ENCODE data around the gene ACACA.

Gene ACACA

DNA sequence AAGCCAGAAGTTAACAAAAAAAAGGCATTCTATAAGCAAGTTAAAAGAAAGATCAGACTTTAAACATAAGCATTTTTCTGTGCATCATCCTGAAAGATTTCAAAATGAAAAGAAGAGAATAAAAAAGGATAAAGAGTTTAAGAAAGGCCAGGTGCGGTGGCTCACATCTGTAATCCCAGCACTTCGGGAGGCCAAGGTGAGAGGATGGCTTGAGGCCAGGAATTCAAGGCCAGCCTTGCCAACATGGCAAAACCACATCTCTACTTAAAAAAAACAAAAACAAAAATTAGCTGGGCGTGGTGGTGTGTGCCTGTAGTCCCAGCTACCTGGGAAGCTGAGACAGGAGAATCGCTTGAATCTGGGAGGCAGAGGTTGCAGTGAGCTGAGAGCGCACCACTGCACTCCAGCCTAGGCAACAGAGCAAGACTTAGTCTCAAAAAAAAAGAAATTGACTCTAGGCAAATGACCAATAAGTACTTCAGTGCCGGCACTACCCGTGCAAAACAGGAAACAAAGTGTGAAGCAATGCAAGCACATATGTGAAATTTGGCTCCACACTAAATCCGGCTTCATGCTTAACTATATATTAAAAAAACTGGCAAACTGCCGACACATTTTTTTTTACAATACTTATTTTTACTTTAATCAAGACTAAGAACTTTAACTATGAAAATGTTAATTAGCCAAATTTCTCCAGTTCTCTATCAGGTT, 114.1 kb downstream of the ACACA start:
- DNase-seq (ENCODE audit: low read depth) = no peak

DNA sequence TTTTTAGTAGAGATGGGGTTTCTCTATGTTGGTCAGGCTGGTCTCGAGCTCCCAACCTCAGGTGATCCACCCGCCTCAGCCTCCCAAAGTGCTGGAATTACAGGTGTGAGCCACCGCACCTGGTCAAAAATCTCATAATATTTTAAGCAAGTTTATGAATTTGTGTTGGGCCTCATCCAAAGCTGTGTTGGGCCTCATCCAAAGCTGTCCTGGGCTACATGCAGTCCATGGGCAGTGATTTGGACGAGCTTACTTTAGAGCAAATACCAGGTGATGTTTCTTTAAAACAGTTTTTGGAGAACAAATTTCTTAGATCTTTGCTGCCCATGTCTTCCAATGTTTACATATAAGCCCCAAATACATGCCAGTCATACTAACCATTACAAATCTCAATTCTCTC, 115.3 kb downstream of the ACACA start:
- no peak for DNase-seq (ENCODE audit: low read depth)

DNA sequence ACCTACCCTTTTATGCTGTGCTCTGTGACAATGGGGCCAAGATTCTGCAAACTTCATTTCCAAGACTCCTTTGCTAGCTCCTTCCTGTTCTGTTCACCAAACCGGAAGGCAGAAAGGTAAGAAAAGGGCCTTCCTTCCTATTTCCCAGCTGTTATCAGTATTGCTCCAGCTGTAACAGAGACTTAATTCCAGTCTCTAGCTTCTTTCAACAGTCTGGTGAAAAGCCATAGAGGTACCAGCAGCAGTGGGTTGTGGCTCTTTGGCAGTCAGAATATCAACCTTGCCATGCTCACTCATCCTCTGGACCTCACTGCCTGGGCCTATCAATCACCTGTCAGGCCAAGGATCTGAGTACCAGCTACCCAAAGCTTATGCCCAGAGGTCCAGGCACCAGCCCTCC, 120.2 kb downstream of the ACACA start:
- no peak for DNase-seq (ENCODE audit: low read depth)

DNA sequence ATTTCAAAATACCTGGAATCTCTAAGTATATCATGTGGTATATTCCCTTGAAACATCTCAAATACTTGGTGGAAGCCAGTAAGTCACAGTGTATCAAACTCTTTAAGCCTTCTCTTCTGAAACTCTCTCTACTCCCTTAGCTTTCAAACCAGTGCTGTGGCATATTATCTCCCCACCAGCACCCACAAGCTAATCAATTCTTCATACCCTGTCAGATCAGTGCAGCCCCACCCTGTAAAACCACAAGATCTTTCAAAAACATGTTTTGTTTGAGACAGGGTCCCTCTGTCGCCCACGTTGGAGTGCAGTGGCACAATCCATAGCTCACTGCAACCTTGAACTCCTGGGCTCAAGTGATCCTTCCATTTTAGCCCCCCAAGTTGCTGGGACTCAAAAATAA, 122.4 kb downstream of the ACACA start:
- no peak for DNase-seq (ENCODE audit: low read depth)

DNA sequence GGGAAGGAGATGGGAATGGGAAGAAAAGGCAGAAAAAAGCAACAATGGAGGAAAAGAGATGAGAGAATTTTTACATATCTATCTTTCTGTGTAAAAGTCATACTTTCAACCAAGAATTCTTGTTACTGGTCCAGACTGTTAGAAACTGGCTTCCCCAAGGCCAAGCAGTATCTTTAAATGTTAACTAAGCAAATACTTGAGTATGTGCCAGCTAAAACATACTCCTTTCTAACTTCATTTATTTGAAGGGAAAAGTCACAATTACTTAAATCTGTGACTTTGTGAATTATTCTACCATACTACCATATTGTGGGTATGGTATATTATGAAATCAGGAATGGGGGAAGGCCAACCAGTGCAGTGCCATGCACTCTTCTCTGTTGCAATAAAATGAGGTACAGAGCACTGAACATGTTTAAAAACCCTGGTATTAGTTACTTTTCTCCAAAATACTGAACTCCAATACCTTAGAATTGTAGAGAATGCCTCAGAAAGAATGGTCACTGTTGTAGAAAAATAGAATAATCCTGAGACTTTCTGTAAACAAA, 123.1 kb downstream of the ACACA start:
- DNase-seq (ENCODE audit: low read depth) = no peak

DNA sequence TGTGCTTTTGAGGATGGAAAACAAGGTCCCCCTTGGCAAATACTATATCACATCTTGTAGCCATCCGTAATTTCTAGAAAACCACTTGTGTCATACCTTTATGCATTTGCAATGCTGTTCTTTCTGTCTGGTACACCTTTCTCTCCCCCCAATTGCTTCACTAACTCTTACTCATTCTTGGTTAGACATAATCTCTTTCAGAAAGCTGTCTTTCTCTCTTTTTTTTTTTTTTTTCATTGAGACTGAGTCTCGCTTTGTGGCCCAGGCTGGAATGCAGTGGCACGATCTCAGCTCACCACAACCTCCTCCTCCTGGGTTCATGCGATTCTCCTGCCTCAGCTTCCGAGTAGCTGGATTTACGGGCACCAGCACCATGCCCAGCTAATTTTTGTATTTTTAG, 125.8 kb downstream of the ACACA start:
- no peak for DNase-seq (ENCODE audit: low read depth)

DNA sequence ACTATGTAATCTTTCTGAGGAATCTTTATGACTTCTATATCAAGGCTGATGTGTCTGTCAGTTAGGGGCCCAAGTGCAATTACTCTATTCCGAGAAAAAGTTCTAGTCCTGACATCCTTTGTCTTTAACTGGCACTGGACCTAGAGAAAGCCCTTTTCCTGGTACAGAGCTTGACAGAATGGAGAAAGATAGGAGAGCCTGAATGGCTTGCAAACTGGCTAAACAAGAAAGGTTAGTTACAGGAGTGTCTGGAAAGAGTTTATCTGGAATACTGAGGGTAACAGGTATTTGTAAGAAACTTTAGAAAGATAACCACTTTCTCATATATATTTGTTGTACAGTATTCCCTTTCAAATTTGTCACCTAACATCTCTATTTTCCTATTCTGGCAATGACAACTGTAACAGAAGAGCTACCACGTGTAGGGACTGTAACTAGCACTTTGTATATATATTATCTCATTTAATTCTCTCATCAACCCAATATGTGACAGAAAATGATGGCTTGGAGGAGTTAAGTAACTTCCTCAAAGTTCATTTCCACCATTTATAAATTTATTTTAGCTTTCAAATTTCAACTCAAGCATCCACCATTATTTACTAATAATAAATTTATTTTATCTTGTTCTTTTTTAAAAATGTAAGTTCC, 128.3 kb downstream of the ACACA start:
- DNase-seq (ENCODE audit: low read depth) = no peak

DNA sequence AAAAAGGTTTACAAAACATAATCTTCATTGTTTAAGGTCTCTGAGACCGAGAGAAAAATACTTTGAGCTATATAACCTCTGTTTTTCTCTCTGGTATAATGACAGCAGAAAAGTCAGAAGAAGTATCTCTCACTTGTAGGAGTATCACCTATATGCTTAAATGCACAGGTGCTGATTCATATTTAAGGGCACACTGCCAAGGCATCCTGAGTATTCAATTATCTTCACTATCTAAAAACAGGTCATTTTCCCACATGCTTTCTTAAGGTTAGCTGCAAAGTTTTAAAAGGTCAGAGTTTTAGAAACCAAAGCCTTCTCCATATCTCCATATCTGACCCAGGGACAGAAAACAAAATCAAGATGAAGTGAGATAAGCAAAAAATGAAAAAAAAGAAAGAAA, 130.2 kb downstream of the ACACA start:
- no peak for DNase-seq (ENCODE audit: low read depth)

DNA sequence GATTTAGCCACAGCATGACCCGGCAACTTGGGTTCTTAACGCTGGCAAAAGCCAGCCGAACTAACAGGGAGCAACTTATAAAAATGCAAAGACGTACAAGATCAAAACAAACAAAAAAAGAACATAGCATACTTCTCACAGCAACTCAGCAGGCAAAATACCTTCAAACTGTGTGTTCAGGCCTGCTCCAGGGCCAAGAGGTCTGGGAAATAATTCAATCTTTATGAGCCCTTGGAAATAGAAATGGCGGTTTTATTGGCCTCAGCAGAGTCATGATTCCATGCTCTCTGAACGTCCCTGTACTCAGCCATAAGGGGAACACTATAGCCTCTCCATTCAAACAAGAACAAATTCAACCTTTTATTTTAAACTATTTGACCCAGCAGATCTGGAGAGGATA, 132.2 kb downstream of the ACACA start:
- no peak for DNase-seq (ENCODE audit: low read depth)

DNA sequence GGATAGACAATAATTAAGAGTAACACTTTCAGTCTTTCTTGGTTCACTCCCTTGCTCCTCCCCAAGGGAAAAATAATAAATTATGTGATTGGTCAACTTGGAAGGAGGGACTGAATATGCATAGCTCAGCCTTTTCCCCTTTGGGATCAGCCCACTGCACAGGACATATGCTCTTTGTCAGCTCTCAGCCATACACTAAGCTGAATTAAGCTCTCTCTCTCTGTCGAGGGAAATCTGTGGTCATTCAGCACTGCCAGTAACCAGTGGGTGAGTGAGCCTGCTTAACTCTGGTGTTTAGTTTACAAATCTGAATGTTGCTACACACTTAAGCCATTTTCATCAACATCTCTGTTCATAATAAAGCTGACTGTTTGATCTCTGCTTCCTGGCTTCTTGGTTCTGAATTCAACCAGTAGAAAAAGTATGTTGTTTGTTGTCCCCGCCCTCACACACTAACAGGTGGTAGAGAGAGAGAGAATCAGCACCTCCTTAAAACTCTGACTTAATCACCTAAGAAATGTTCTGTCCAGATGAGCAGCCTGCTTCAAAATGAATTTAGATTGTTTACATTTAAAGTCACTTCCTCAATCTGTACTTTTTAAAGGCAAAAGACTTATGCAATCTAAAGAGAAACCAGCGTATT, 133.1 kb downstream of the ACACA start:
- no peak for DNase-seq (ENCODE audit: low read depth)

DNA sequence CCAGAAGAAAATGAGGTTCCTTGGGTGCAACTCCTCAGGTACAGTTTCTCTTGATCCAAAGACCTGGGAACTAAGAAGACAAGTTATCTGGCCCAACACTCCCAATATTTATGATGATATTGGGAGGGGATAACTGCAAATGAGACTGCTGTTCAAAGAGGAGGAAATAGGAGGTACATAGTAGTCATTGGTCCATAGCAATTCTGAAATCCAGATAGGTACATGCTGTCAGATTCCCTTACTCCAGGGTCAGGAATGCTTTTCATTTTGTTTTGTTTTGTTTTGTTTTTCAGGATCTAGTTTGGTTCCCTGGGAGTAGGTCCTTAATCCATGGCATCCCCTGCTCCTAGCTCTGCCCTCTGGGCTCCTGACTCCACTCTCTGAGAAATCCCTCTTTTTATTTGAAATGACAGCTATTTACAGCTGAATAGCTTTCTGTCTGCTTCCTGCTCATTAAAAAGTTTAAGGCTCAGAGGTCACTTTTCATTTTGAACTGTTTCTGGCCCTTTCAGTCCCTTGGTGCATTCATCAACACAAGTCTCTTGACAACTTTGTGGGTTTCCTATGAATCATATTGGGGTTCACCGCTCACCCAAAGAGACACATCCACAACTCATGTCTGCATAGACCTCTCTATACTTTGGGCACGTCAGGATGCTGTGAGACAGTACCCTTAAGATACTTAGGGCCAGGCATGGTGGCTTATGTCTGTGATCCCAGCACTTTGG, 141.0 kb downstream of the ACACA start:
- no peak for DNase-seq (ENCODE audit: low read depth)

DNA sequence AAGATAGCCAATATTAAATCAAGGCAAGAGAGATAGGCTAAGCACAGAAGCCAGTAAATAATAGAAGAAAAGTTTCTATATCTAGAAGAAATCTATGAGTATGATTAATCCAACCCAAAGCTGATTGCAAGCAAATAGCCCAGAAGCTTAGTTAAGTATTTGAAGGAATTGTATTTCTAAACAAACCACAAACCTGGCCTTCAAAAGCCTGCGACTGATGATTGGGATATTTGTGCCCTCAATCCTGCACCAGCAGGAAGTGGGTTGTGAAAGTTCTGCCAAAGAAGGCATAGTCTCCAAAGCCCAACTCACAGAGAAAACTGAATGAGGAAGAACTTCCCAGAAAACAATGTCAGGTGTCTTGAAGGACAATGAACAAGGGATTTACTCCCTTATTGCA, 145.3 kb downstream of the ACACA start:
- no peak for DNase-seq (ENCODE audit: low read depth)

DNA sequence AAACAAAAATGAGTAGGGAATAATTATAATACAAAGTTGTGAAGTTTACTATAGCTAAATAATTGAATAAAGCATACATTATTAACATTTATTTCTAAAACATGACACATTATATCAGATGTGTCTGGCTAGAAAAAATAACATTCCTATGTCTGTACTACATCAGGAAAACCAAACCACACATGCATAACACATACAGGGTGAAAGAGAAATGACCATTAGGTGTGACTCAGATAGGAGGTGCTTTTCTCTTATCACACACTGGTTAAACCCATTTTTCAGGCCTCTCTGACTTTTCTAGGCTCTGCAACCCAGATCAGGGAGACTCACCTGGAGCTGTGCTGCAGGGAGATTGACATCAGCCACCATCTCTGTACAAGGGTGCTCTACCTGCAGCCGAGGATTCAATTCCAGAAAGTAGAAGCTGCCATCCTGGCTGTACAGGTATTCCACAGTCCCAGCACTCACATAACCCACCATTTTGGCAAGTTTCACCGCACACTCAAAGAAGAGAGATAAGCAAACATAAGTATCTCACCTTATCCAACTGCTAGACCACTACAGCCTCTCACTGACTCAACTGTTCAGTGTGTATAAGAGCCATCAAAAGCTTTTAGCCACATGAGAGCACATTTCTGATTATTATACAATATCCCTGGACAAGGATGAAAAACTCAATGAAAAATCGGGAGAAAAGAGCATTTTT, 147.5 kb downstream of the ACACA start:
- peak; percentile 3 for DNase-seq (ENCODE audit: low read depth)

DNA sequence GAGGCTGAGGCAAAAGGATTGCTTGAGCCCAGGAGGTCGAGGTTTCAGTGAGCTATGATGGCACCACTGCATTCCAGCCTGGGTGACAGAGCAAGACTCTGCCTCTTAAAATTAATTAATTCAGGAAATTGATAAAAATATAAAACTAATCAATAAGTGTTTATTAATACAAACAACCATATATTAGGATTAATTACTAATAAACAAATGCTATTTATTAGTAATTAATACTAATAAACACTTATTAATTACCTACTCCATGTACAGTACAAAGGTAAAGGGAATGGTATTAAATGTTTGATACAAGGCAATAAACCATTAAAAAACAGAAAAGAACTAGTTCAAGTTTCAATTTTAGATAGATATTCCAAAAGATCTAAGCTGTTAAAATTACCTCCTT, 150.0 kb downstream of the ACACA start:
- no peak for DNase-seq (ENCODE audit: low read depth)

DNA sequence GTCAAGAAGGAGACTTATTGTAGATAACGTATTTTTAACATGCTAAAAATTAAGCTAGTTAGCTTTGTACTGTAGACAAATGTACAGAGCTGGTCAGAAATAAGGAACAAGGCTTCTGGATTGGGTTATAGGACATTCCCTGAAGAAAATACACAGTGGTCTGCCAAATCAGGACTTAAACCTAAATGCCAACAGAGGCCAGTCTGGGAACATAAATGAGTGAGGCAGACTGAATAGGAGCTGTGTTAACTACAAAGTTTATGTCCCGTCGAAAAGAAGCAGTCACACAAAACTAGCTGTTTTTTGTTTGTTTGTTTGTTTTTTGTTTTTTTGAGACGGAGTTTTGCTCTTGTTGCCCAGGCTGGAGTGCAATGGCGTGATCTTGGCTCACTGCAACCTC, 151.2 kb downstream of the ACACA start:
- no peak for DNase-seq (ENCODE audit: low read depth)

DNA sequence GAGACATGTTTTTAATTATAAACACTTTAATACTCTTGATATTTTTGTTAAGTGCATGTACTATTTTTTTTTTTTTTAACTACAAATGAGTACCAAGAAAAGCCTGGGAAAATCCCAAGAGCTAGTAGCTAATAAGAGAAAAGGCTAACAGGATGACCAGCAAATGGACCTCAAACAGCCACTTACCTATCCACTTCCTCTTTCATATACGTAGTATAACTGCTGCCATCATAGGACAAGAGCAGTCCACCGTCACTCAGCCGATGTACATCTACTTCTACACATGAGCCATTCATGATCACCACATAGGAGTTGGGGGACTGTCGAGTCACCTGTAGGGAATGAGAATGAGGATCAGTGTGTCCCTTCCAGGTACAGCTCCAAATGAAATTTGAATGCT, 158.8 kb downstream of the ACACA start:
- DNase-seq (ENCODE audit: low read depth) = no peak

DNA sequence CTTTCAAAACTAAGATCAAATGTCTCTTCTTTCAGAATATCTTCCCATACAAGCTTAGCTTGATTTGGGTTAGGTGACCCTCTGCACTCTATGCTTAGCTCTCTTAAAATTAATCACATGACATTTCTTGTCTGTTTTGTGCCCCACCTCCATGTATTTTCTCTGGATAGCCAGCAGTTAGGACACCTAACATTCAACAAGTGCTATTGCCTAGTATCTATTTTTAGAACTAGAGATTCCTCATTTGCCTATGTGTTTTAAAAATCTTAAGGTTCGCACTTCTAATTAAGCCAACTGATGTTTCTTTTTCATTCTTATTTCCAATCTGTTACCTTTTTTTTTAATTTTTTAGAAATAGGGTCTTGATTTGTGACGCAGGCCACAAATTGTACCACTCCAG, 160.6 kb downstream of the ACACA start:
- no peak for DNase-seq (ENCODE audit: low read depth)

DNA sequence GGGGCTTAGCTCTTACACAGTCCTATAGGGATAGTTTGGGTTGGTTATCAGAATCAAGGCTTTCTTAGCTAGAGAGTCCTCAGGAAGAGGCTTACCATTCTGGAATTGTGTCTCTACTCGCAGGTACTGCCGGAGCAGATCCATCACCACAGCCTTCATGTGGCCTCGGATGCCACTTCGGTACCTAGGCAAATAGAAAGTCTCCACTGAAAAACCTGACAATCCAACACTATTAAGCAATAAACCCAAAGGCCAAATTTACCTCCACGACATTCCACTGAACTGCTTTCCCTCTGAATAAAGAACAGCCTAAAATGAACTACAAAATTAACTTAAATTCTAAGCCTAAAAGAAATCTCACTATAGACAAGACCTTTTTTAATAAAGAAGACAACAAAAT, 166.3 kb downstream of the ACACA start:
- DNase-seq (ENCODE audit: low read depth) = no peak

DNA sequence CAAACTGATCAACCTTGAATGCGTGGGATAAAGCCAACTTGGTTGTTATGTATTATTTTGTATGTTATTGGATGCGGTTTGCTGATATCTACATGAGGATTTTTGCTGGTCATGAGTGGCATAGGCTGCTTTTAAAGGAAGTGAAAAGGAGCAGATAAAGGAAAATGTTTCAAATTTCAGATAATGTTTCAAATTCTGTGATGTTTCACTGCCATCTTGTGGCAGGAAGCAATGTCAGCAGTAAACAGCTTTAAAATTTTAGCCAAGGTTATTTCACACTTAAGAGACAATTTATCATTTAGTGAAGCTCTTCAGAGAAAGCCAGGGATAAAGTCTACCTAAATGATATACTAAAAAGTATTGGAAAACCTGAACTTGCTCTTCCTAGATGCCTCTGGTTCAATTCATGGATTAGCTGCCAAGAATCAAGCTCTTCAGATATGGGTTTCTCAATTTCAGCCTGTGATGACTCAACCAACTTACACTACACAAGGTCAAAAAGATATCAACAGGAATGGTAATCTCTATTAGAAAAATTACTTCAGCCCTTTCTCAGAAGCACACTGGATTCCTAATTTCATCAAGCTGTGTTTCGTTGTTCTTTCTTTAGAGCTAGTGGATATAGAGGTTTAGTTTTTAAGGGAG, 166.8 kb downstream of the ACACA start:
- DNase-seq (ENCODE audit: low read depth) = no peak

DNA sequence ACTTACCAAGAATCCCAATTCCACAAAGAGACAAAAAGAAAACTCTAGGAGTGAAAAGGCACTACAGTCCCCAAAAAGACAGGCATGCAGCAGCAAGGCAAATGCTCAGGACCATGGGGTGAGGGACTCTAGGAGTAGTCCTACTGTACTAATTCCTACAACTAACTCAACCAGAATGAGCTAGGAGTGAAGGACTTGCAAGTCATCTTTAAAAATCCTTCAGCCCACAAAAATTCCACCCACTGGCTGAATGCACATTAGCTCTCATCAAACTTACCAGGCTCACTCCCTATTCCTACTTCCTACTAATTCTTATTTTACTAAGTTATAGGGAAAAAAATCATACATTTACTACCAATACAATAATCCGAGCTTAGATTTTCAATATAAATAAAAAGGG, 172.5 kb downstream of the ACACA start:
- DNase-seq (ENCODE audit: low read depth) = no peak

DNA sequence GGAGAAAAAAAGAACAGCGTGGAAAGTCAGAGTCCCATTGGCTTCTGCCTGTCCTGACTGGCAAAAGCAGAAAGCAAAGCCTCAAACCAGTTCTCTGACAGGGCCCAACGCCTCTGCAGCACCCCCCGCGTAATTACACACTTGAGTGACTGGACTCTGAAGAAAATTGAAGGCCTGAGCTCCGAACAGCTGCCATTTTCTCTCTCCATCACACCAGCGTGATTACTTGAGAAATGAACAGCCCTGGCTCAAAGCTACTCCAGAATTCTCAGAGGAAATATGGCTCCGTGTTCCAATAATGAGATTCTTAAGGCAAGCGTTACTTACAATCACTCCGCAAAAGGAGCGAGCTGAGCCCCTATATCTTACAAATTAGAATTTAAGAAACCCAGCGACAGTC, 173.6 kb downstream of the ACACA start:
- DNase-seq (ENCODE audit: low read depth) = no peak

DNA sequence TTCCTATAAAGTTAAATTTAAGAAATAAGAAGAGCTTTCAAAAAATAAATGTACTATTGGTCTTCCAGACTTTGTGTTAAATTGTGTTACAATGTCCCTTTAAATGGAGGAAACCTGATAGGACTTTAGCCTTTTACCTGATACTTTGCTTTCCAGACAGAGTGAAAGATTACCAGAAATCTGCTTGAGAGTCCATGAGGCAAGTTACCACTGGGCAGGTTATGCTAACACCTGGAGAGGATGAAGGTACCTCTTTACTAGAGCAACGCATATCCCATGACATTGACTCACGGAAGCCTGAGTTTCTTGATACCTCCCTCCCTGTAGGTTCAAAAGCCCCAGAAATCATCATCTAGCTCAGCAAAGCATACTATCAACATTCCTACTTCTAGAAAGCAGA, 174.7 kb downstream of the ACACA start:
- no peak for DNase-seq (ENCODE audit: low read depth)

Measured in HS-27A (cell line).